ENCODE results near the gene ENTPD8.
A peak's percentile ranks its signal among the peaks of the same experiment; 100 is the strongest.

ENTPD8 gene

GRCh38 chr9:137409515-137409914 lies 31.6 kb downstream of the ENTPD8 start:
- no peak for DNase-seq (ENCODE audit: low read depth)
- TF ChIP-seq CTCF (conservative IDR thresholded peaks at IDR 0.05; ENCODE audit: low read depth, low read length) = no peak
- H3K4me3 ChIP-seq (ENCODE audit: low read depth, low read length) = no peak overlapping the region

GRCh38 chr9:137408651-137409405 lies 32.3 kb downstream of the ENTPD8 start:
- TF ChIP-seq CTCF (conservative IDR thresholded peaks at IDR 0.05; ENCODE audit: low read depth, low read length) = no peak
- DNase-seq (ENCODE audit: low read depth) = no peak
- no peak overlapping the region for H3K4me3 ChIP-seq (ENCODE audit: low read depth, low read length)

DNA sequence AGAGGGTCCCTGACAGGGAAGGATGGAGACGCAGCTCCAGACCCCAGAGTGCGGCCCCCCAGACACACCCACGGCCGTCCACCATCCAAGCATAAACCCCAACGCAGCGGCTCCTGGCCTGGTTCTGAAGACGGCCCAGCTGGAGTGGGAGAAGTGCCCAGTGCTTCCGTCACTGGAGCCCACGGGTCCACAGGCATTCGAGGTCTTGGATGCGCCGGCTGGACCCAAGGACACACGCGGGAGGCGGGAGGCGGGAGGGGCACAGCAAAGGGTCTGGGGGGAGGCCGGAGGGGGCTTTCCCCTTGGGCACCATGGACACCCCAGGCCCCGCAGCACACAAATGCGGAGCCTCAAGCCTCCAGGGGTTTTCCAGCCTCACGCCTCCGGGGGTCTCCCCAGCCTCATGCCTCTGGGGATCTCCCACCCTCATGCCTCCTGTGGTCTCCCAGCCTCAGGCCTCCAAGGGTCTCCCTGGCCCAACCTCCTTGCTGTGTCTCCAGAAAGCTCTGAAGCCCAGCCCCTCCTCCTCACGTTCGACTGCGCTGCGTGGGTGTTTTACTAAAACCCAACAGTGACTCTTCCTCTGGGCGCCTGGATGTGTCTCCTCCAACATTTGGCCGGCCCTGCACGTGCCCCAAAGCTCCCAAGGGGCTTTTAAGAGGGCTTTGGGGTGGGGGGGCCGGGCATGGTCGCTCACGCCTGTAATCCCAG lies 33.4 kb downstream of the ENTPD8 start:
- DNase-seq (ENCODE audit: low read depth) = peak; percentile 44
- no peak for TF ChIP-seq CTCF (conservative IDR thresholded peaks at IDR 0.05; ENCODE audit: low read depth, low read length)
- no peak overlapping the region for H3K4me3 ChIP-seq (ENCODE audit: low read depth, low read length)

DNA sequence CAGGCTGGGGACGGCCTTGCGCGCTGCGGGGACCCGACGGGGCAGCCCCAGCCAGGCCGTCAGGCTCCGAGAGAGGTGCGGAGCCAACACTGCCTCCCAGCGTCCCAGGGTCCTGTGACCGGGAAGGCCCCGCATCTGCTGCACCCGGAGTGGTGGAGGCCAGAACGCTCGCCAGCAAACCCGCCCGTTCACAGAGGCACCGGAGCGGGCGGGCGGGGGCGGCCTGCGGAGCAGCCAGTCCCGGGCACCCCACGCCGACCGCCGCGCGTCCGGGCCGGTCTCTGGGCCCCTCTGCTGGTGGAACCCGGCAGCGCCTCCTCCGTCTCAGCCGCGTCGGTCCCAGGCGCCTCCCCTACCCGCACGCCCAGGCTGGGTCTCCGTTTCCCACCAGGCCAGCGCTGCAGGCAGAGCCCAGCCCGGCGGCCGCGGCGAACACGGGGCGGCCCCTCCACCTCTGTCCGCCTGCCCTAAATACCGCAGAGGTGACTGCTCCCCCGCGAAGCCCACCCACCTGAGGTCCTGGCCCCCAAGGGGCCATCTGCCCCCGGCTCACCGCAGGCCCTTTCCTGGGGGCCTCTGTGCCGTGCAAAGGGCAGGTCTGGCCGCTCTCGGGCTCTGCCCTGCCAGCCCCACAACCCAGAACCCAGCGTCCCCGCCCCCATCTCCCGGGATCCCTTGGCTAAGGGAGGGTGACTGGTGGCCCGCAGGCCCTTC lies 34.1 kb downstream of the ENTPD8 start:
- peak; percentile 70 for DNase-seq (ENCODE audit: low read depth)
- peak overlapping the region; percentile 40 for H3K4me3 ChIP-seq (ENCODE audit: low read depth, low read length)
- peak; percentile 64 for TF ChIP-seq CTCF (conservative IDR thresholded peaks at IDR 0.05; ENCODE audit: low read depth, low read length)

- no peak overlapping the region for H3K4me3 ChIP-seq (ENCODE audit: low read depth, low read length)
- DNase-seq (ENCODE audit: low read depth) = no peak
- no peak for TF ChIP-seq CTCF (conservative IDR thresholded peaks at IDR 0.05; ENCODE audit: low read depth, low read length)
These were observed 34.9 kb downstream of the ENTPD8 start for GRCh38 chr9:137406085-137406760.

DNA sequence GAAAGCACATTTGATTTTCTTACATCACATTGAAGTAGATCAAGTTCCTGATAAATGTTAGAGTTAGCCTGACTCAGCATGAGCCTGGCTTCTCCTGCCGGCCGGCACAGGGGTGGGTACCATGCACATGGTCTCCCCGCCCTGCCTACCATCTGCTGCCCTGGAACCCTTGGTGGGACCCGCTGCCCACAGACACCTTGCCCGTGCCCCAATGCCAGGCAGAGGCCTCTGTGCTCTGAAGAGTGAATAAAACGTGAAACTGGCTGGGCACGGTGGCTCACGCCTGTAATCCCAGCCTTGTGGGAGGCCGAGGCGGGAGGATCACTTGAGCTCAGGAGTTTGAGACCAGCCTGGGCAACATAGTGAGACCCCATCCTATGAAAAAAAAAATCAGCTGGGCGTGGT lies 35.5 kb downstream of the ENTPD8 start:
- no peak overlapping the region for H3K4me3 ChIP-seq (ENCODE audit: low read depth, low read length)
- TF ChIP-seq CTCF (conservative IDR thresholded peaks at IDR 0.05; ENCODE audit: low read depth, low read length) = no peak
- no peak for DNase-seq (ENCODE audit: low read depth)
